Peyer's patch (tissue), 4 donors: ENCODE measurements around the gene ZNF527.

Experiments used
- CTCF ChIP-seq, 6 experiments: fragments of 450-650 bp in 4 of 6; fragments of 200-600 bp in 2 of 6; sonication (generic) in 1 of 6; IDR thresholded peaks; one replicate each; pipeline ENCODE4 v1.5.1; 2017 to 2019; ENCODE audit warnings: antibody characterized with exemption in 6 of 6, mild to moderate bottlenecking in 3 of 6, moderate library complexity in 1 of 6
- POLR2A ChIP-seq, 2 donors: fragments of 450-650 bp; IDR thresholded peaks; one replicate each; pipeline ENCODE4 v1.5.1; 2017; ENCODE audit warnings: antibody characterized with exemption in 2 of 2, mild to moderate bottlenecking in 2 of 2, moderate library complexity in 2 of 2

DNA sequence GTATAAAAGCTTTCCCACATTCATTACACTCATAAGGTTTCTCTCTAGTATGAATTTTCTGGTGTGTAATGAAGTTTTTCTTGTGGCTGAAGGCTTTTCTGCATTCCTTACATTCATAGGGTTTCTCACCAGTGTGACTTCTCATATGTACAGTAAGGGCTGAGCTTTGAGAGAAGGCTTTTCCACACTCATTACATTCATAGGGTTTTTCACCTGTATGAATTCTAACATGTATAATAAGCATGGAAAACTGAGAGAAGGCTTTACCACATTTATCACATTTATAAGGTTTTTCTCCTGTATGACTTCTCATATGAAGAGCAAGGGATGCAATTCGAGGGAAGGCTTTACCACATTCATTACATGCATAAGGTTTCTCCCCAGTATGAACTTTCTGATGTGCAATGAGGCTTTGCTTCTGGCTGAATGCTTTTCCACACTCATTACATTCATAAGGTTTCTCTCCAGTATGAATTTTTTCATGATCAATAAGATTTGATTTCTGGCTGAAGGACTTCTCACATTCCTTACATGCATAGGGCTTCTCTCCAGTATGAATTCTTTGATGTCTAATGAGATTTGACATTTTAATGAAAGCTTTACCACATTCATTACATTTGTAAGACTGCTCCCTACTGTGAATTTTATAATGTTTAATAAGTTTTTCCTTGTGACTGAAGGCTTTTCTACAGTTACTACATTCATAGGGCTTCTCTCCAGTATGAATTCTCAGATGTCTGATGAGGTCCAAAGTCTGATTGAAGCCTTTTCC lies 42.6 kb downstream of the ZNF527 start:
- no peak for TF ChIP-seq CTCF (IDR thresholded peaks at IDR 0.05)
- TF ChIP-seq POLR2A (IDR thresholded peaks at IDR 0.05), result no peak
